Anterior cingulate cortex (tissue), 58 donors: ENCODE data around the gene FBXW11.
"Not testable (repeated sequence)": the region's sequence is repeated elsewhere in the genome, so short reads cannot be mapped to it uniquely, and the experiment has no call there.

ENCODE experiments used
- DNase-seq, 58 donors: peaks; one replicate each; lab custom pipeline; 2025; lab: John Stamatoyannopoulos, UW

Gene FBXW11

GRCh38 chr5:172028167-172028566 is 21.7 kb upstream of the FBXW11 start:
- no peak for DNase-seq

DNA sequence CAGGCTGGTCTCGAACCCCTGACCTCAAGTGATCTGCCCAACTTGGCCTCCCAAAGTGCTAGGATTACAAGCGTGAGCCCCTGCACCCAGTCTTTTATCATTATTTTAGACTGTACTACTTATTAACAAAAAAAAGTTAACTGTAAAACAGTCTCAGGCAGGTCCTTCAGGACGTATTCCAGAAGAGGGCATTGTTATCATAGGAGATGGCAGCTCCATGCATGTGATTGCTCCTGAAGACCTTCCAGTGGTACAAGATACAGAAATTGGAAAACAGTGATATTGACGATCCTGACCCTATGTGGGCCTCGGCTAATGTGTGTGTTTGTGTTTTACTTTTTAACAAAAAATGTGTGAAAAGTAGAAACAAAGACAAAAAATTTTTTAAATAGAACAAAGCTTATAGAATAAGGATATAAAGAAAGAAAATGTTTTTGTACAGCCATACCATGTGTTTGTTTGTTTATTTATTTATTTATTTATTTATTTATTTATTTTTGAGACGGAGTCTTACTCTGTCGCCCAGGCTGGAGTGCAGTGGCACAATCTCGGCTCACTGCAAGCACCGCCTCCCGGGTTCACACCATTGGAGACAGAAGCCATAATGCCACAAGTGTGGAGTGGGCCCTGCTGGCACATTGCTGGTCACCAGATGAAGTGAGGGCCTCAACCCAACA is 13.8 kb upstream of the FBXW11 start:
- DNase-seq = not testable (repeated sequence)

DNA sequence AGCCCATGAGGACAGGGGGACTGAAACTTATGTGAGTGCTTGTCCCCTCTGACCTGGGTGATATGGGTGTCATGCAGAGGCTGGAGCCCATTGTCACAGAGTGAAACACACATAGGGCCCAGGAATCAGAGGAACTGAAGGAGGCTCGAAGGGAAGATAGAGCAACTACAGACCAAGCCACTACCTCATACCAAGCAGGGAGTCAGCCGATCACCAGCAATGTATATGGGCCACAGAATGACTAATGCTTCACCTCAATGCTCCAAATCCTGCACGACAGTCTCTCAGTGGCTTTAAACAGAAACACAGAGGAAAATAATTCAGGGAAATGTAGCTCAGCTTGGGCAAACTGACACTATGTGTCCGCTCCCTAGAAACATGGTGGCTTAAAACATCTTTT is 8.9 kb upstream of the FBXW11 start:
- DNase-seq = no peak

DNA sequence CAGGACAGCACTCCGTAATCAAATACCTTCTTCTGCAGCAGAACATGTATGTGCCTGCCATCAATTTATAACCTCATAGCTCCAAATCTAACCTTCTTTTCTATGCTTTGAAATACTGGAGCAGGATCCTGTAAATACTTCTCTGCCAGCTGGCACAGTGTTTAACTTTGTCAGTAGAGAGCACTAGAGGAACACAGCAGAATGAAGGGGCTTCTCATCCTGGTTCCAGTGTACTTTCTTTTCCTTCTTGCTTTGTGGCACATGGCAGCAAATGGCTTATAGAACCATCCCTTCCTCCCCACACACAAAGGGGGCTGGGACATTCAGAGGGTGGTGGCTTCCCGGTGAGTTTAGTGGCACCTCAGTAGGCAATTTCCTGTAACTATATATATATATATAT is 3.8 kb upstream of the FBXW11 start:
- DNase-seq = no peak

- no peak for DNase-seq
Measured at GRCh38 chr5:172009536-172010270, 3.3 kb upstream of the FBXW11 start.

DNA sequence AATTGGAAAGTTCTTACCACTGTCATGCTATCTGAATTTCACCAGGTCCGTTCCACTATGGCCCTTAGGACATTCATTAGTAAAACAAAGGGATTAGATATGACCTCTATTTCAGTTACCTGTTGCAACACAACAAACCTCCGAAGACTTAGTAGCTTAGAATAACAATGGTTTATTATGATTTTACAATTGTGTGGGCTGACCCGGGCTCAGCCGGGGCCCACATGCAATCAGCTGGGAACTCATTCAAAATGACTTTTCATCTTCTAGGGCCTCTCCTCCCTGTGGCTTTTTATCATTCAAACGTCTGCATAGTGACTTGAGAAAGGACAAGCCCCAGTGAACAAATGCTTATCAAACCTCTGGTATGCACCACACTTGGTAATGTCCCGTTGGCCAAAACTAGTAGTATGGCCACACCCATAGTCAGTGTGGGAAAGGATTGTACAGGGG is 2.3 kb upstream of the FBXW11 start:
- DNase-seq = no peak

DNA sequence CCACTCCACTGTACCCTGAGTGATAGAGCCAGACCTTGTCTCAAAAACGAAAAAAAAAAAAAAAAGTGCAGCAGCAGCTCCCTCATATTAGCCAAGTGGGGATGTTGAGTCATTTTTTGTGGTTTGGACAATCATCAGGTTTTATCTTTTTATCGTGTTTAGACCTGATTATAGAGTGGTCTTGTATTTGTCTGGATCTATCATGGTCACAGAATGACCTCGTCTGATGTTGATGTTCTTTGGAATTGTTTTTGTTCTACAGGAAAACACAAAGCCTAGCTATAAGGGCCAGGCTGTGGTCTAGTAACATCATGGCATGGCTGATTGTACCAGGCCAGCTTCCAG is 1.6 kb upstream of the FBXW11 start:
- DNase-seq = no peak

DNA sequence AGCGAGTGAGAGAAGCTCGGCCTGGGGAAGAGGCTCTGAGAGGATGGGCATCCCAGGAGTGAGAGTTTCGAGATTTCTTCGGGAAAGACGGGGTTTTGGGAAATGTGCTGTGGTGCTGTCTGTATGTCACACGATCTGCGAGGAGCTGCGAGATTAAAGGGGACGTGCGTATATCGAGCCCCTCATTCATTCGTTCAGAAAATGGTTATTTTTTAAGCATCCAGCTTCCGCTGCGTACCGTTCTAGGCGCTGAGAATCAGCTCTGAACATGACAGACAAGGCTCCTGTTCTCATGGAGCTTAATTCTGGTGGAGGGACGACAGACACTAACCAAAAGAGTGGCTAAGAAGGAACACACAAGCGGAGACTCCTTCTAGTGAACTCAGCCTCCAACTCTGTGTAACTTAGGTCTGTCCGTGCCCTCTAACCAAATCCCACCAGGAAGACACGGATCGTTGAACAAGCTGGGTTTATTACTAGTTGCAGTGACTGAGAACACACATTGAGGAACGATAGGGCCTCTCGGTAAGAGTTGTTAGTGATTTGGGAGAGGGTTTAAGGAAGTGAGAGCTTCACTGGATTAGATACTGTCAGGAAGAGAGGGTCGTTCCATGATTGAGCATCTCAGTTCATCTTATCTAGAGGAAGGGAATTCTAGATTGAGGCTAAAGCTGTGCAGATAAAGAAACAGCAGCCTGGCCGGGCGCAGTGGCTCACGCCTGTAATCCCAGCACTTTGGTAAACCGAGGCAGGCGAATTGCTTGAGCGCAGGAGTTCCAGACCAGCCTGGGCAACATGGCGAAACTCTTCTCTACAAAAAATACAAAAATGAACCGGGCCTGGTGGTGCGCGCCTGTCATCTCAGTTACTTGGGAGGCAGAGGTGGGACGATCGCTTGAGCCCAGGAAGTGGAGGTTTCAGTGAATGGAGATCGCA is 1.0 kb upstream of the FBXW11 start:
- peak in 11 of 58 donors; percentile 3 to 67 (median 48) for DNase-seq

GRCh38 chr5:172005708-172006320 is 624 bp downstream of the FBXW11 start:
- peak in 34 of 58 donors; percentile 19 to 68 (median 42) for DNase-seq

GRCh38 chr5:172004824-172005237 is 1.6 kb downstream of the FBXW11 start:
- no peak for DNase-seq

DNA sequence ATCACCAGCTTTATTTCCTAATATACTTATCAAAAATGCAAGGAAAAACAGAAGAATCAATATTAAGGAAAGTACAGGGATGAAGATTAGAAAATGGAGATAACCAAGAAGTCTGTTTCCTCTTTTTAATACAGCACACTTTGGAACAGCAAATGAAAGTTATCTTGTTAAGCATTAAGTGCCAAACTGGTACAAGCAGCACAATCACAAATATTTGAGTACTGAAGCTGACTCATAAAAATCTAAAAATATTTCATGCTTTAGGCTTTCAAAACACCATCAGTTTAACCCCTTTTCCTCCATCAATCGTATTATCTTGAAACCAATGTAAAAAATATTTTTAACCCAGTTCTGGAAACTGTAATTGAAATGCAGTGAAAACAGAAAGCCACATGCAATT is 2.7 kb downstream of the FBXW11 start:
- DNase-seq = no peak

GRCh38 chr5:172002840-172003512 is 3.5 kb downstream of the FBXW11 start:
- no peak for DNase-seq

DNA sequence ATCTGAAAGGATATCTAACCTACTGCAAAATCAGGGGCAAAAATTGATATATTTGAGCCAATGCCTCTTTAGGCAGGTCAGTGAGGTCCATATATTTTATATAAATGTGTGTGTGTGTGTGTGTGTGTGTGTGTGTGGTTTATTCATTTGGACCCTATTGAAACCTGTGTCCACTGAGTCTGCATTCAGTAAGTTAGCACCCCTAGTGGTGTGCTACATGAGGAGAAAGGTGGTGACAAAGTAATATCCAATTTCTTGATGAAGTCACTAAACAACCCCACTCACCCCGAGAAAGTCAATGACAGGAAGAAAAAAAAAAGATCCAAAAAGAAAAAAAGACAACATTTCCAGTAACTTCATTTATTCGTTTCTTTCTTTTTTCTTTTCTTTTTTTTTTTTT is 4.1 kb downstream of the FBXW11 start:
- DNase-seq = no peak

DNA sequence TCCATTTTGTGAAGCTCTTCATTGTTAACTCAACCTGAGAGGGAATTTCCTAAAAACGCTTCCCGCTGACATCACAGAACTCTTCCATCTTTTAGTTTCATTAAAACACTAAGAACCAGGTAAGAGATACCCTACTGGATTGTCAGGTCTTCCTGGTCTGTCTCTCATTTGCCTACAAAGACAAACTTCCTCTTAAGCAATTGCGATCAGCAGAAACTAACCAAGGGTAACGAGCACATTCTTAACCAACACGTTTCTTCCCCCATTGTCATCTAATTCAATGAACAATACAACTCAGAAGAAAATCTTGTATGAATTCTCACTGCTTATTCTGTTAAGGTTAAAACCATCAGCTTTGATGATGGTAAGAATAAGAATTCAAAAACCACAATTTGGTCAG is 6.6 kb downstream of the FBXW11 start:
- DNase-seq = no peak

DNA sequence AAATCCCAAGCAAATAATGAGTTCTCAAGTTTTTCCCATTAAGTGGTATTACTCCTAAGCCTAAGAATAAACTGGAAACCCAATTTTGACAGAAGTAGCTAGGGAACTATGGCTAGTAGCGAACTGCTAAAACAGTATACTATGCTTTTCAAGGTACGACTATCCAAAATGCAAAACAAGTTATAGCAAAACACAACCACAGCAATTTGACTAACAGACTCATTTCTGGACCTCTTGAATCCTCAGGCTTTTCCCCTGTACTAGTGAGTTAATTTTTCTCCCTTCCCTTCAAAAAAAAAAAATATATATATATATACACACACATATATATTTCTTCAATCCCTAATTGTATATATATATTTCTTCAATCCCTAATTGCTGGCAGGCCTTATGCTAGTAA is 7.3 kb downstream of the FBXW11 start:
- no peak for DNase-seq

DNA sequence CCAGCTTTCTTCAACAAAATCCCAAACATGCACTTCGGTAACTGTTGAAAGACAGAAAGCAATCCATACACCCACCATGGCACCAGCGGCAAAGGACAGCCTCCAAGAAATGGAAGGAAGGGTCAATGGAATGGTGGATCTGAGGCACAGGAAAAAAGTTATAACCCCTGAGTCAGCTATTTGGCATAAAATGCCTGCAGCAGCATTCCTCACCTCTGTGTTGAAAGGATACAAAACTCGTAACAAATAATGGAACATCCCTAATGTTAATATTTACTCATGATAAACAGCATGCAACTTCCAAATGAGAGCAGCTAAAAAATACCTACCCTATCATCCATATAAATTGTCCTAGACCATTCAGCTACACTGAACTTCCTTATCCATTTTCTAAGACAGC is 9.4 kb downstream of the FBXW11 start:
- DNase-seq = no peak

DNA sequence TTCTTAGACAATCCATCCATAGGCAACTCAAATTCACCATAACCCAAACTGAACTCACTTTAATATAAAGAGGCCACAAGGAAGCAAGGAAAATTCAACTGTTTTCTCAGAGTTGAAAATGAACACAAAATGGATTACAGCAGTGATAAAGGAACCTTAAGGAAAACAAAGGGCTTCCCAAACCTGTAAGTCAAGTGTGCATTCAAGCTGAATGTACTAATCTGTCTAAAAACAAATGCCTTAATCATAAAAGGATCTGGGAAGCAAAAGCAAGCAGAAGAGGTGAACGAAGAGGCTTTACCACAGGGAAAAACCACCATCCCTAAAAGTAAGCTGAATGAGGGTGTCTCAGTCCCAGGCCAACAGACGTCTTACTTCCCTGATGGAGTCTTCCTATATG is 13.6 kb downstream of the FBXW11 start:
- no peak for DNase-seq

- DNase-seq = no peak
Measured at GRCh38 chr5:171992305-171992704, 14.1 kb downstream of the FBXW11 start.

DNA sequence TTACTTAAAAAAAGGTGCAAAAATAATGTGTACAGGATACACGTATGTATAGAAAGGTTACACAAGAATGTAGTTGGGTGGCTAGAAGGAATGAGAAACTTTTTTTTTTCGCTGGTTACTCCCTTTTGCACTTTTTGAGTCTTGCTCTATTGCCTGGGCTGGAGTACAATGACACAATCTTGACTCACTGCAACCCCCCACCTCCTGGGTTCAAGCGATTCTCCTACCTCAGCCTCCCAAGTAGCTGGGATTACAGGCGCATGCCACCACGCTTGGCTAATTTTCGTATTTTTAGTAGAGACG is 15.8 kb downstream of the FBXW11 start:
- DNase-seq = no peak

GRCh38 chr5:171989946-171990712 is 16.3 kb downstream of the FBXW11 start:
- DNase-seq = no peak
